WTC11 (cell line): ENCODE results near the gene BRPF1. TPM values are rescaled to one million over a fixed set of nuclear protein-coding genes. Genes with fewer than 3 reads are reported as not detected.

Experiments used
- ATAC-seq: fragments of 200-7000 bp; cut with Tn5 transposase; 2 replicates; pipeline ENCODE4 v1.10.0; 2021; ENCODE audit warnings: mild to moderate bottlenecking, moderate library complexity
- CTCF ChIA-PET: fragments of 300-600 bp; sonication (Branson Sonifier 250); formaldehyde crosslinking; loops from one replicate; lab custom pipeline; 2021; ENCODE audit warnings: antibody characterized with exemption; lab: Charles Lee
- POLR2A ChIA-PET: fragments of 350-600 bp; sonication (Branson Sonifier 250); formaldehyde crosslinking; loops from one replicate; lab custom pipeline; 2021; ENCODE audit warnings: antibody characterized with exemption; lab: Charles Lee
- DNase-seq: peaks from one replicate; pipeline ENCODE4 v3.0.0; 2021; ENCODE audit warnings: low spot score
- H3K27ac Mint-ChIP-seq: 2 replicates; pipeline ENCODE4 v1.8.0; 2021; ENCODE audit warnings: mixed read lengths
- H3K27me3 Mint-ChIP-seq: 2 replicates; pipeline ENCODE4 v1.8.0; 2021; ENCODE audit warnings: low read depth, mild to moderate bottlenecking, moderate library complexity, mixed read lengths
- H3K36me3 Mint-ChIP-seq: 2 replicates; pipeline ENCODE4 v1.8.0; 2021; ENCODE audit warnings: mixed read lengths
- H3K4me1 Mint-ChIP-seq: 2 replicates; pipeline ENCODE4 v1.8.0; 2022; ENCODE audit warnings: mixed read lengths
- H3K4me3 Mint-ChIP-seq: 2 replicates; pipeline ENCODE4 v1.8.0; 2021; ENCODE audit warnings: mild to moderate bottlenecking, moderate library complexity, mixed read lengths
- H3K9me3 Mint-ChIP-seq: 2 replicates; pipeline ENCODE4 v1.8.0; 2021; ENCODE audit warnings: mixed read lengths
- AR ChIP-seq: fragments of 250-450 bp; sonication (Bioruptor Pico); IDR thresholded peaks from 2 replicates; pipeline ENCODE4 v1.9.0; 2021; ENCODE audit warnings: mild to moderate bottlenecking
- CTCF ChIP-seq: fragments of 200-600 bp; IDR thresholded peaks from 2 replicates; pipeline ENCODE4 v1.8.0; 2022; ENCODE audit warnings: antibody characterized with exemption
- EMX1 ChIP-seq: fragments of 250-450 bp; sonication (Bioruptor Pico); IDR thresholded peaks from 2 replicates; pipeline ENCODE4 v1.8.0; 2021; ENCODE audit warnings: mild to moderate bottlenecking
- ESRRA ChIP-seq: sonication (generic); formaldehyde crosslinking; IDR thresholded peaks from 2 replicates; pipeline ENCODE4 v1.8.1; 2022; ENCODE audit warnings: mild to moderate bottlenecking, missing genetic modification reagents, borderline replicate concordance
- FOXP1 ChIP-seq: sonication (generic); formaldehyde crosslinking; IDR thresholded peaks from 2 replicates; pipeline ENCODE4 v1.8.0; 2022; ENCODE audit warnings: missing genetic modification reagents, mild to moderate bottlenecking, moderate library complexity, borderline replicate concordance
- GTF2I ChIP-seq: fragments of 250-450 bp; sonication (Bioruptor Pico); conservative IDR thresholded peaks from 2 replicates; pipeline ENCODE4 v1.4.0; 2021; ENCODE audit warnings: mild to moderate bottlenecking
- HMGA2 ChIP-seq: fragments of 250-450 bp; sonication (Bioruptor Pico); IDR thresholded peaks from 2 replicates; pipeline ENCODE4 v1.4.0; 2021; ENCODE audit warnings: mild to moderate bottlenecking, moderate library complexity
- KAT7 ChIP-seq: sonication (generic); formaldehyde crosslinking; IDR thresholded peaks from 2 replicates; pipeline ENCODE4 v1.8.1; 2023; ENCODE audit warnings: missing genetic modification reagents, mild to moderate bottlenecking, borderline replicate concordance
- RELA ChIP-seq: sonication (generic); formaldehyde crosslinking; IDR thresholded peaks from 2 replicates; pipeline ENCODE4 v1.8.1; 2022; ENCODE audit warnings: missing genetic modification reagents, mild to moderate bottlenecking, borderline replicate concordance
- STAT6 ChIP-seq: sonication (generic); formaldehyde crosslinking; conservative IDR thresholded peaks from 2 replicates; pipeline ENCODE4 v1.8.1; 2023; ENCODE audit warnings: mild to moderate bottlenecking, low read depth, missing genetic modification reagents, moderate library complexity
- USF2 ChIP-seq: sonication (generic); formaldehyde crosslinking; IDR thresholded peaks from 2 replicates; pipeline ENCODE4 v1.8.1; 2023; ENCODE audit warnings: mild to moderate bottlenecking, missing genetic modification reagents, moderate library complexity
- ZBTB43 ChIP-seq: sonication (generic); formaldehyde crosslinking; IDR thresholded peaks from 2 replicates; pipeline ENCODE4 v1.8.1; 2023; ENCODE audit warnings: mild to moderate bottlenecking, missing genetic modification reagents
- ZNF423 ChIP-seq: fragments of 250-450 bp; sonication (Bioruptor Pico); IDR thresholded peaks from 2 replicates; pipeline ENCODE4 v2.1.2; 2022; ENCODE audit warnings: mild to moderate bottlenecking, moderate library complexity
- total RNA-seq: library from RNA; stranded (reverse); gene quantifications from 3 replicates; pipeline ENCODE4 v1.2.3, GENCODE V29; 2021
- TF ChIP-seq, protein P1 (sequence below): fragments of 250-450 bp; sonication (Bioruptor Pico); IDR thresholded peaks from 2 replicates; pipeline ENCODE4 v1.9.0; 2021; ENCODE audit warnings: mild to moderate bottlenecking, borderline replicate concordance
- TF ChIP-seq, protein P2 (sequence below): sonication (generic); formaldehyde crosslinking; IDR thresholded peaks from 2 replicates; pipeline ENCODE4 v1.8.1; 2022; ENCODE audit warnings: mild to moderate bottlenecking, missing genetic modification reagents, moderate library complexity, borderline replicate concordance
- TF ChIP-seq, protein P3 (sequence below): fragments of 250-450 bp; sonication (Bioruptor Pico); IDR thresholded peaks from 2 replicates; pipeline ENCODE4 v1.9.0; 2021; ENCODE audit warnings: mild to moderate bottlenecking

Gene BRPF1
- total RNA-seq, 1 experiment from 2014 or later, result 22.8 TPM

DNA sequence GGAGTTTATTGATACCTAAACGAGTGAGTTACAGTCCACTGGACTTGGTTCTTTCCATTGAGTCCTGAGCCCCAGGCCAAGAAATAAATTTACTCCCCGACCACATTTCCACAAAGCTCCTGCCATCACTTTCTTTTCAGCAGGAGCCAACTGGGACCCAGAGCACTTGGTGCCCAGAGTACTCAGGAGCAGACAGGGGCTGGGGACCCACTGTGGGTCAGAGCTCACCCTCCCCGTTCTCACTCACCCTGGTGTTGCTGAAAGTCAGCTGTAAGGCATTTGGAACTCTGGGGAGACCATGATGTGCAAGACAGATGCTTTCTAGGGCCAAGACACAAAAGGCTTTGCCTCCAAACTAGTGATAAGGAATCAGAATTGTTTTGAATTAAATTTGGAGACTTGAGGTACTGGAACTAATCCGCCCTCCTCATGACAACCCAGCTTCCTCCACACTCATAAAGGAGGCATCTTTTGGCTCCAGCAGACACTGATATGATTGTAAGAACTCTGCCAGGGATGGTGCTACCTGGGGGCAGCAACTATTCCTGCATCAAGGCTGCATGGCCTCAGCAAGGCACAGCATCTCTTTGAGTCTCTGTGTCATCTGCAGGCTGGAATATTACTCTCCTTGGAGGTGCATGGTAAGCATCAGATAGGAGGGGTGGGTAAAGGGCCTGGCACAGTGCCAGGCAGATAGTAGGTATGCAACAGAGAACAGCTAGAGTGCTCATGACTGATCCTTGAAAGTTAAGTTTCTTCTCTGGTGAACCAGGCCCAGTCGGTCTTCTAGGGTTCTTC is 45.6 kb downstream of the BRPF1 start:
- H3K4me1 Mint-ChIP-seq, result no peaks in the 10 kb centered on the region
- POLR2A ChIA-PET, result no interaction called here
- TF ChIP-seq, protein P1, sequence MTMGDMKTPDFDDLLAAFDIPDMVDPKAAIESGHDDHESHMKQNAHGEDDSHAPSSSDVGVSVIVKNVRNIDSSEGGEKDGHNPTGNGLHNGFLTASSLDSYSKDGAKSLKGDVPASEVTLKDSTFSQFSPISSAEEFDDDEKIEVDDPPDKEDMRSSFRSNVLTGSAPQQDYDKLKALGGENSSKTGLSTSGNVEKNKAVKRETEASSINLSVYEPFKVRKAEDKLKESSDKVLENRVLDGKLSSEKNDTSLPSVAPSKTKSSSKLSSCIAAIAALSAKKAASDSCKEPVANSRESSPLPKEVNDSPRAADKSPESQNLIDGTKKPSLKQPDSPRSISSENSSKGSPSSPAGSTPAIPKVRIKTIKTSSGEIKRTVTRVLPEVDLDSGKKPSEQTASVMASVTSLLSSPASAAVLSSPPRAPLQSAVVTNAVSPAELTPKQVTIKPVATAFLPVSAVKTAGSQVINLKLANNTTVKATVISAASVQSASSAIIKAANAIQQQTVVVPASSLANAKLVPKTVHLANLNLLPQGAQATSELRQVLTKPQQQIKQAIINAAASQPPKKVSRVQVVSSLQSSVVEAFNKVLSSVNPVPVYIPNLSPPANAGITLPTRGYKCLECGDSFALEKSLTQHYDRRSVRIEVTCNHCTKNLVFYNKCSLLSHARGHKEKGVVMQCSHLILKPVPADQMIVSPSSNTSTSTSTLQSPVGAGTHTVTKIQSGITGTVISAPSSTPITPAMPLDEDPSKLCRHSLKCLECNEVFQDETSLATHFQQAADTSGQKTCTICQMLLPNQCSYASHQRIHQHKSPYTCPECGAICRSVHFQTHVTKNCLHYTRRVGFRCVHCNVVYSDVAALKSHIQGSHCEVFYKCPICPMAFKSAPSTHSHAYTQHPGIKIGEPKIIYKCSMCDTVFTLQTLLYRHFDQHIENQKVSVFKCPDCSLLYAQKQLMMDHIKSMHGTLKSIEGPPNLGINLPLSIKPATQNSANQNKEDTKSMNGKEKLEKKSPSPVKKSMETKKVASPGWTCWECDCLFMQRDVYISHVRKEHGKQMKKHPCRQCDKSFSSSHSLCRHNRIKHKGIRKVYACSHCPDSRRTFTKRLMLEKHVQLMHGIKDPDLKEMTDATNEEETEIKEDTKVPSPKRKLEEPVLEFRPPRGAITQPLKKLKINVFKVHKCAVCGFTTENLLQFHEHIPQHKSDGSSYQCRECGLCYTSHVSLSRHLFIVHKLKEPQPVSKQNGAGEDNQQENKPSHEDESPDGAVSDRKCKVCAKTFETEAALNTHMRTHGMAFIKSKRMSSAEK (CRISPR knock-in tag), result no peak
- TF ChIP-seq HMGA2 (CRISPR knock-in tag) (no peak), FOXP1 (CRISPR knock-in tag) (no peak), RELA (CRISPR knock-in tag) (no peak), KAT7 (CRISPR knock-in tag) (no peak), AR (CRISPR knock-in tag) (no peak), ZBTB43 (CRISPR knock-in tag) (no peak), ESRRA (no peak), STAT6 (CRISPR knock-in tag) (no peak)
- TF ChIP-seq, protein P2, sequence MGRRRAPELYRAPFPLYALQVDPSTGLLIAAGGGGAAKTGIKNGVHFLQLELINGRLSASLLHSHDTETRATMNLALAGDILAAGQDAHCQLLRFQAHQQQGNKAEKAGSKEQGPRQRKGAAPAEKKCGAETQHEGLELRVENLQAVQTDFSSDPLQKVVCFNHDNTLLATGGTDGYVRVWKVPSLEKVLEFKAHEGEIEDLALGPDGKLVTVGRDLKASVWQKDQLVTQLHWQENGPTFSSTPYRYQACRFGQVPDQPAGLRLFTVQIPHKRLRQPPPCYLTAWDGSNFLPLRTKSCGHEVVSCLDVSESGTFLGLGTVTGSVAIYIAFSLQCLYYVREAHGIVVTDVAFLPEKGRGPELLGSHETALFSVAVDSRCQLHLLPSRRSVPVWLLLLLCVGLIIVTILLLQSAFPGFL (CRISPR knock-in tag), result no peak
- DNase-seq (no peak), ATAC-seq (no peak)
- peaks cover 13% of the 10 kb centered on the region; the same call in 1 of the 2 replicates for H3K36me3 Mint-ChIP-seq
- no peak overlapping the region for H3K27ac Mint-ChIP-seq
- no peaks in the 10 kb centered on the region for H3K9me3 Mint-ChIP-seq
- CTCF ChIA-PET, result no interaction called here
- H3K27me3 Mint-ChIP-seq, result peaks cover 47% of the 10 kb centered on the region
- H3K4me3 Mint-ChIP-seq, result no peak overlapping the region

- no peak overlapping the region for H3K4me3 Mint-ChIP-seq
- peaks cover 41% of the 10 kb centered on the region for H3K27me3 Mint-ChIP-seq
- ATAC-seq, result no peak
- no peak overlapping the region for H3K27ac Mint-ChIP-seq
- DNase-seq, result no peak
- POLR2A ChIA-PET, result no interaction called here
- H3K36me3 Mint-ChIP-seq, result peaks cover 18% of the 10 kb centered on the region
- H3K9me3 Mint-ChIP-seq, result no peaks in the 10 kb centered on the region
- no peaks in the 10 kb centered on the region for H3K4me1 Mint-ChIP-seq
- CTCF ChIA-PET, result interaction anchor here (1.3 kb wide), 1 partner anchor 28 kb away, joined by 3 read pairs; the partner anchor contains the start of gene OGG1
- TF ChIP-seq ZNF423 (CRISPR knock-in tag) (no peak), GTF2I (CRISPR knock-in tag) (no peak), HMGA2 (CRISPR knock-in tag) (no peak), USF2 (CRISPR knock-in tag) (no peak), CTCF (no peak), EMX1 (CRISPR knock-in tag) (no peak)
- TF ChIP-seq, protein P3, sequence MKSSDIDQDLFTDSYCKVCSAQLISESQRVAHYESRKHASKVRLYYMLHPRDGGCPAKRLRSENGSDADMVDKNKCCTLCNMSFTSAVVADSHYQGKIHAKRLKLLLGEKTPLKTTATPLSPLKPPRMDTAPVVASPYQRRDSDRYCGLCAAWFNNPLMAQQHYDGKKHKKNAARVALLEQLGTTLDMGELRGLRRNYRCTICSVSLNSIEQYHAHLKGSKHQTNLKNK, result no peak
Measured at GRCh38 chr3:9777694-9778021, 46.1 kb downstream of the BRPF1 start.
